Stimulated activated CD8-positive, alpha-beta memory T cell treated with anti-CD3 and anti-CD28 coated beads, Interleukin-2, amount 100 ng/mL, for 1 hour (primary cell): Measurements from ENCODE around the gene LZTR1.
"Not testable (repeated sequence)": the region's sequence is repeated elsewhere in the genome, so short reads cannot be mapped to it uniquely, and the experiment has no call there.

Experiments
- DNase-seq, 2 donors: peaks; one replicate each; pipeline ENCODE4 v3.0.0-alpha.2; 2020; ENCODE audit warnings: low read depth in 2 of 2

Gene LZTR1

DNA sequence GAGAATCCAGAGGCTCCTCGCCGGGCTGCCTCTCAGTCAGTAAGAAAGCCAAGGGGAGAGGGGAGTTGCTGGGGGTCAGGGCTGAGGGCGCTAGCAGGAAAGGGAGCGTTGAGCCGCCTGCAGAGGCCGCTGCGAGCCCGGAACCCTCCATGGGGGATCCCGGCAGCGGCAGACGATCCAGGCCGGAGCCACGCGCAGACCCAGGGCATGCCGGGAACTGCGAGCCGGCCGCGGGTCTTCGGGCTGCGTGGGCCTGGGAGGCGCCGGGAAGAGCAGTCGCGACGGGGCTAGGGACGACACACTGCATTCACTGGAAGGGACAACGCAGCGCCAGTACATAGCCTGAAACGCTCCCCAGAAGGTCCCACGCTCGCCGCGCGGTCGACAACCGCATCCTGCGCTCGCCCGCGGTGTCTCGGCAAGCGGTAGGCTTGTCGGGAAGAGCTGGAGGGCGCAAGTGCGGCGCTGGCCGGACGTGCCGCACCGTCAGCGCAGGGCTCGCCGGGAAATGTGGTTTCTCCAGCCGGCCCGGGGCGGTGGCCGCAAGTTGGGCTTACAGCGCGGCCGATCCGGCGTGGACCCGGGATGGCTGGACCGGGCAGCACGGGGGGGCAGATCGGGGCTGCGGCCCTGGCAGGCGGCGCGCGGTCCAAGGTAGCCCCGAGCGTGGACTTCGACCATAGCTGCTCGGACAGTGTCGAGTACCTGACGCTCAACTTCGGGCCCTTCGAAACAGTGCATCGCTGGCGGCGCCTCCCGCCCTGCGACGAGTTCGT lies at the start of gene LZTR1:
Gene LZTR1, plus strand, starts transcription at position 511 of the 776 bp plus-strand sequence. Its CDS starts 75 bp downstream, at position 586.
- DNase-seq, result peak; percentile 39 to 52

DNA sequence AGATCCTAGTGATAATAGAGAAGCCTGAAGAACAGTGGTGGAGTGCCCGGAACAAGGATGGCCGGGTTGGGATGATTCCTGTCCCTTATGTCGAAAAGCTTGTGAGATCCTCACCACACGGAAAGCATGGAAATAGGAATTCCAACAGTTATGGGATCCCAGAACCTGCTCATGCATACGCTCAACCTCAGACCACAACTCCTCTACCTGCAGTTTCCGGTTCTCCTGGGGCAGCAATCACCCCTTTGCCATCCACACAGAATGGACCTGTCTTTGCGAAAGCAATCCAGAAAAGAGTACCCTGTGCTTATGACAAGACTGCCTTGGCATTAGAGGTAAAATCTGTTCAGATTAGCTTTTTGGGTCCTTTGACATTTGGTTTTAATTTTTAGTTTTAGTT lies 48.2 kb upstream of the LZTR1 start:
- DNase-seq, result no peak

DNA sequence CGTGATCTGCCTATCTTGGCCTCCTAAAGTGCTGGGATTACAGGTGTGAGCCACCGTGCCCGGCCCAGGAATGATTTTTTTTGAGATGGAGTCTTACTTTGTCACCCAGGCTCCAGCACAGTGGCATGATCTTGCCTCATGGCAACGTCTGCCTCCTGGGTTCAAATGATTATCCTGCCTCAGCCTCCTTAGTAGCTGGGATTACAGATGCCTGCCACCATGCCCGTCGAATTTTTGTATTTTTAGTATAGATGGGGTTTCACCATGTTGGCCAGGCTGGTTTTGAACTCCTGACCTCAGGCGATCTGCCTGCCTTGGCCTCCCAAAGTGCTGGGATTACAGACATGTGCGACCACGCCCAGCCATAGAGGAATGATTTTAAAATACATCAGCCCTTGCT lies 47.0 kb upstream of the LZTR1 start:
- DNase-seq, result not testable (repeated sequence)

DNA sequence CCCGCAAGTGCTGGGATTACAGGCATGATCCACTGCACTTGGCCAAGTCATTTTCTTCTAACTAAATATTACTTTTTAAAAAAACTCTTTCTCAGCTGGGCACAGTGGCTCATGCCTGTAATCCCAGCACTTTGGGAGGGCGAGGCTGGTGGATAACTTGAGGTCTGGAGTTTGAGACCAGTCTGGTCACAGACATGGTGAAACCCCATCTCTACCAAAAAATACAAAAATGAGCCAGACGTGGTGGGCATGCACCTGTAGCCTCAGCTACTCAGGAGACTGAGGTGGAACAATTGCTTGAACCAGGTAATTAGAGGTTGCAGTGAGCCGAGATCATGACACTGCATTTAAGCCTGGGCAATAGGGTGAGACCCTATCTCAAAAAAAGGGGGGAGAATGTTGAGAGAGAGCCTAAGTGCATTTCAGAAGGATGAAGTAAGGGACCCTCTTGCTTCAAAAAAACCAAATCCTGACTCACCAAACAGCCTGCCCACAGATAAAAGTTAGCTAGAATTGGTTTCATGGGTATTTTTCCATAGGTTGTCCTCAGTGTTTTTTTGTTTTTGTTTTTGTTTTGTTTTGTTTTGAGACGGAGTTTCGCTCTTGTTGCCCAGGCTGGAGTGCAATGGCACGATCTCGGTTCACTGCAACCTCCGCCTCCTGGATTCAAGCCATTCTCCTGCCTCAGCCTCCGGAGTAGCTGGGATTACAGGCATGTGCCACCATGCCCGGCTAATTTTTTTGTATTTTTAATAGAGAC lies 46.1 kb upstream of the LZTR1 start:
- DNase-seq, result not testable (repeated sequence)

DNA sequence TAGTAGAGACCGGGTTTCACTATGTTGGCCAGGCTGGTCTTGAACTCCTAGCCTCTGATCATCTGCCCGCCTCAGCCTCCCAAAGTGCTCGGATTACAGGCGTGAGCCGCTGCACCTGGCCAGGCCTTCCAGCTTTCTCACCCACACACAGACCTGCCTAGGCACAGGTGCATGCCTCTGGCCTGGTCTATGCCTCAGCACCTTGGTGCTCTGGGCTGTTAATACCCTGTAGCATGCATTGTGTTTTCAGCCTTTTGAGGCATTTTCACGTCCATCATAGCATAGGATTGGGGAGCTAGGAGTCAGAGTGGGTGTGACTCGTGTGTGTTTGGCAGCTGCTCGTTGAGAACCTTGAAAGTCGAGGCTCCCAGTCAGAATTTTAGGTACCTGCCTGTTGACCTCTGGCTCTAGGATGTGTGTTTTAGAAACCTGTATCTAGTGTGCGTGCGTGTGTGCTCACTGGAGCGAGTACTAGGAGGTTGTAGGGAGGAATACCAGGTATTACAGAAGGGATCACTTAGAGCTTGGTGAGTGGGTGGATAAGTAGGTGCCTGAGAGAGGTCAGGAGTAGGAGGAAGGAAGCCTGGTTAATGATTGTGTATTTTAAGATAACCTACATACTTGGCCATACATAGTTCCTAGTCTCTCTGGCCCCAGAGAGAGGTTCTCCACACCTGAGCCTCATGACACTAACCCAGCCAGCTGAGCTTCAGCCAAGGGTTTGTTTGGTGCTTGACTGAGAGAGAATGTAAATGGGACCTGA lies 44.9 kb upstream of the LZTR1 start:
- DNase-seq, result no peak

DNA sequence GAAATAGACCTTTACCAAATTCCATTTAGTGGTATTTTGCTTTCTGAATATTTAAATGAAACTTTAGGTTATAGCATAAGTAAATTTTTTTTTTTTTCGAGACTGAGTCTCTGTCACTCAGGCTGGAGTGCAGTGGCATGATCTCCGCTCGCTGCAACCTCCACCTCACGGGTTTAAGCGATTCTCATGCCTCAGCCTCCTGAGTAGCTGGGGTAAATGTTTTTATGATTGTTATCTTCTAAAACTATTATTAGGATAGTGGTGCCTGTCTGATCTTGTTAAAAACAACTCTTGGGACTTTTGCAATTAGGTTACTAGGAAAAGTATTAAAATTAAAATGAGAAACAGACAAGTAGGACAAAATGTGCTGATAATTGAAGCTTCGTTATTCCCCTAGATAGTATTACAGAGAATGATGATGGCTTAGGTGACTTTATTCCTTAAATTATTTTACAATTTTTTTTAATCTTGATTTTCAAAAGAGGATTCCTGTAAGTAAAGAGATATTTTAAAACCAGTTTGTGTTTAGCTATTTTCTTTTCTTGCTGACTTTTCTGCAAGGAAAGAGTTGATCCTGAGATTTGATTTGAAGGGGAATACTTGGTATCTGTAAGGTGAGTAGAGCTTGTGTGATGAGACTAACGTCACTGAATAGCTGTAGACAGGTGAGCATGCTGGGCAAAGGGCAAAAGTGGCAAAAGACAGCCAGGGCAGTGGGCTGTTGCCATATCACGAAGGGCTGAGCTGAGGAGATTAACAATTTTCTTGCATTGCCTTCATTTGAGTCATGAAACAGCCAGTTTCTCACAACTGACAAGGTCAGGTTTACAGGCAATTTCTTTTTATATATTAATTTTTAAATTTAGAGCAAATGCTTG lies 44.1 kb upstream of the LZTR1 start:
- DNase-seq, result no peak

DNA sequence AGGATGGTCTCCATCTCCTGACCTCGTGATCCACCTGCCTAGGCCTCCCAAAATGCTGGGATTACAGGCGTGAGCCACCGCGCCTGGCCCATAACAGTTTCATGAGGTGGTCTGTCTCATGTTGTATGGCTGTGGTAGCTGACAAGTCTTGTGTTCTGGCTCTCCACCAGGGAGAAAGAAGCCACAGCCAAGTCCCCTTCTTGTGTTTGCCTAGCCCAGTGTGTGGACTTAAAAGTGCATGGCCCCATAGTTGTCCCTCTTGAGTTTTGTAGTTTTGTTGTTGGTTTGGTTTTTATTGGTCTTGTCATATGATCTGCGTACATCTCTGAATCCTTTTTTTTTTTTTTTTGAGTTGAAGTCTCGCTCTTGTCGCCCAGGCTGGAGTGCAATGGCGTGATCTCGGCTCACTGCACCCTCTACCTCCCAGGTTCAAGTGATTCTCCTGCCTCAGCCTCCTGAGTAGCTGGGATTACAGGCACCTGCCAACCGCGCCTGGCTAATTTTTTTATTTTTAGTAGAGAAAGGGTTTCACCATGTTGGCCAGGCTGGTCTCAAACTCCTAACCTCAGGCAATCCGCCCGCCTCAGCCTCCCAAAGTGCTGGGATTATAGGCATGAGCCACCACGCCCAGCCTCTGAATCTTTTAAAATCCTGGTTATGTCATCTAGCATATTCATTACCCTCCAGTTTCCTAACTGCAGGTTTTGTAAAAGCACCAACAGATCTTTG lies 42.5 kb upstream of the LZTR1 start:
- DNase-seq, result not testable (repeated sequence)

DNA sequence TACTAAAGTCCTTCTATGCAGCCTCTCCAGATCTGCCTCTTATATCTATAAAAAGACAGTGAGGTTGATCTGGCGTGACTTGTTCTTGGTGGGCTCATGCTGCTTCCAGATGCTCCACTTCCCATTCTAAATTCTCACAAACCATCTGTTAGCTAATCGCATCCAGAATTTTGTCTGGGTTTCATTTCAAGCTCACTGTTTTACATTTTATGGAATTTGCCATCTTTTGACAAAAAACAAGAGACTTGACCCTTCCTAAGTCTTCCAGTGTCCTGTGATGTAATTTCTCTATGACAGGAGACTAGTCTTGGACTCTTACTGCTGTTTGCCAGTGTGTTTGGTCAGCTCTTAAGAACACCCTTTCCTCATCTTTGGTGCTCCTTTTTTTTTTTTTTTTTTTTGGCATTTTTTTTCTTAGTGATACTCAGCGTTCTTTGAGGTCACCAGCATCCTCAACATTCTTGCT lies 41.9 kb upstream of the LZTR1 start:
- DNase-seq, result no peak

DNA sequence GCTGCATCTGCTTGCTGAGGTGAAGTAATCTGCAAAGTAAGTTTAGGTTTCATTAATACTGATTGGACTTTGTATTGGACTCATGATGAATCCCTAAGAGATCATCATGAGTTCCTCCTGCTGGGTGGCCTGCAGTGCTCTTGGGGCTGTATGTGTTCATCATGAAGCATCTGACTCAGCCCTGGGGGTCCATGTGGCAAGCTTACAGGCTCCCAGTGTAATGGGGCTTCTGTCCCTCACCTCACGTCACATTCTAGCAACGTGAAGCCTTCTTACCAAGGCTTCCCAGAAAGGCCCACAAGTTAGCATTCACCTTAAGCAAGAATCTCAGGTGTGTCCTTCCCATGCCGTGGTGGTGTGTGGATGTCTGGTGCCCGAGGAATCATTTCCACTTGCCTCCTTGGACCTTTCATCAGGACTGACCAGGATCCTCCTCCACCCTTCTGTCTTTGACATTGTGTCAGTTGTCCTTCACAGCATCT lies 41.2 kb upstream of the LZTR1 start:
- DNase-seq, result no peak

DNA sequence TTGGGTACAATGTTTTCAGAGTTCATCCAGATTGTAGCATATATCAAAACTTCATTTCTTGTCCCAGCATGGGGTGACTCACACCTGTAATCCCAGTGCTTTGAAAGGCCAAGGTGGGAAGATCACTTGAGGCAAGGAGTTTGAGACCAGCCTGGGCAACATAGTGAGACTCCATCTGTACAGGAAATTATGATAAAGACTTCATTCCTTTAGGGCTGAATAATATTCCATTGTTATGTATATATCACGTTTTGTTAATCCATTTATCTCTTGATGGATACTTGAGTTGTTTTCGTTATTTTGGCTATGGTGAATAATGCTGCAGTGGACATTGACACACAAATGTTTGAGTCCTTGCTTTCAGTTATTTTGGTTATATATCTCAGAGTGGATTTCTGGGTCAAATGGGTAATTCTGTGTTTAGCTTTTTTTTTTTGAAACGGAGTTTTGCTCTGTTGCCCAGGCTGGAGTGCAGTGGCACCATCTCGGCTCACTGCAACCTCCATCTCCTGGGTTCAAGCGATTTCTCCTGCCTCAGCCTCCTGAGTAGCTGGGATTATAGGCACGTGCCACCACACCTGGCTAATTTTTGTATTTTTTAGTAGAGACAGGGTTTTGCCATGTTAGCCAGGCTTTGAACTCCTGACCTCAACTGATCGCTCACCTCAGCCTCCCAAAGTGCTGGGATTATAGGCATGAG lies 39.7 kb upstream of the LZTR1 start:
- not testable (repeated sequence) for DNase-seq

DNA sequence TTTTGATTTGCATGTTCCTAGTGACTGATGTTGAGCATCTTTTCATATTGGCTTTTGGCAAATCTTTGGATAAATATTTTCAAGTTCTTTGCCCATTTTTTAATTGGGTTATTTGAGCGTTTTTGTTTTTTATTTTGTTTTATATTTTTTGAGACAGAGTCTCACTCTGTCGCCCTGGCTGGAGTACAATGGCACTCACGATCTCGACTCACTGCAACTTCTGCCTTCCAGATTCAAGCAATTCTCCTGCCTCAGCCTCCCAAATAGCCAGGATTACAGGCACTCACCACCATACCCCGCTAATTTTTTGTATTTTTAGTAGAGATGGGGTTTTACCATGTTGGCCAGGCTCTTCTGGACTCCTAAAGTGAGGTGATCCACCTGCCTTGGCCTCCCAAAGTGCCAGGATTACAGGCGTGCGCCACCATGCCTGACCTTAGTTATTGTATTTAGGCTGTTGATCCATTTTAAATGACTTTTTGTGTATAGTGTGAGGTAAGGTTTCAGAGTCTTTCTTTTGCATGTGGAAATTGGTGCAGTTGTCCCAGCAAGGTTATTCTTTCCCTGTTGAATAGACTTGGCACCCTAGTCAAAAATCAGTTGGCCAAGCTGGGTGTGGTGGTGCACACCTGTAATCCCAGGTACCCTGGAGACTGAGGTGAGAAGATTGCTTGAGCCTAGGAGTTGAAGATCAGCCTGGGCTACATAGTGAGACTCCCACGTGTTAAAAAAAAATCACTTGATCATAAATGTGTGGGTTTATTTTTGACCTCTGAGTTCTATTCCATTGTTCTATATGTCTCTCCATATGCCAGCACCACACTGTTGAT lies 38.8 kb upstream of the LZTR1 start:
- DNase-seq, result no peak

DNA sequence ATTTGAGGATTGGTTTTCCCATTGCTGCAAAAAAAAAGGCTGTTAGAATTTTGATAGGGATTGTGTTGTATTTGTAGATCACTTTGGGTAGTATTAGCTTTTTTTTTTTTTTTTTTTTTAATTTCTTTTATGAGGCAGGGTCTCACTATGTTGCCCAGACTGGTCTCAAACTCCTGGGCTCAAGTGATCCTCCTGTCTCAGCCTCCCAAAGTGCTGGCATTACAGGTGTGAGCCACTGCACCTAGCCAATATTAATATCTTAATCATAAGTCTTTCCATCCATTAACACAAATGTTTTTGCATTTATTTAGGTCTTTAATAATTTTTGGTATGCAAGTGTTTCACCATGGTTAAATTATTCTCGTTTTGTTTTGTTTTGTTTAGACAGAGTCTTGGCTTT lies 38.1 kb upstream of the LZTR1 start:
- no peak for DNase-seq

DNA sequence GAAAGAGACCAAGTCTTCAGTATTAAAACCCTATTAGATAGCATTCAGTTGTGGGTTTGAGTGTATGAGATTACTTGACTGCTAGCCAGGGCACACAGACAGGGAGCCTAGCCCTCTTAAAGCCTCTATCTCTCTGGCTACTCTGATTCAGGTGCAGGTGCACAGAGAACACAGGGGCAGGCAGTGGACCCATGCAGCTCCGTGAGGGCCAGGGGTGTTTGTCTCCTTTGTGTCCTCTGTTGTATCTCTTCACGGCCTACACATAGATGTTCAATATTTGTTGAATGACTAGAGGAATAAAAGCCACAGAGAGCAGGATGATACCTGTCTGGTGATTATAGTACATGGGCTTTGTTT lies 36.5 kb upstream of the LZTR1 start:
- no peak for DNase-seq

DNA sequence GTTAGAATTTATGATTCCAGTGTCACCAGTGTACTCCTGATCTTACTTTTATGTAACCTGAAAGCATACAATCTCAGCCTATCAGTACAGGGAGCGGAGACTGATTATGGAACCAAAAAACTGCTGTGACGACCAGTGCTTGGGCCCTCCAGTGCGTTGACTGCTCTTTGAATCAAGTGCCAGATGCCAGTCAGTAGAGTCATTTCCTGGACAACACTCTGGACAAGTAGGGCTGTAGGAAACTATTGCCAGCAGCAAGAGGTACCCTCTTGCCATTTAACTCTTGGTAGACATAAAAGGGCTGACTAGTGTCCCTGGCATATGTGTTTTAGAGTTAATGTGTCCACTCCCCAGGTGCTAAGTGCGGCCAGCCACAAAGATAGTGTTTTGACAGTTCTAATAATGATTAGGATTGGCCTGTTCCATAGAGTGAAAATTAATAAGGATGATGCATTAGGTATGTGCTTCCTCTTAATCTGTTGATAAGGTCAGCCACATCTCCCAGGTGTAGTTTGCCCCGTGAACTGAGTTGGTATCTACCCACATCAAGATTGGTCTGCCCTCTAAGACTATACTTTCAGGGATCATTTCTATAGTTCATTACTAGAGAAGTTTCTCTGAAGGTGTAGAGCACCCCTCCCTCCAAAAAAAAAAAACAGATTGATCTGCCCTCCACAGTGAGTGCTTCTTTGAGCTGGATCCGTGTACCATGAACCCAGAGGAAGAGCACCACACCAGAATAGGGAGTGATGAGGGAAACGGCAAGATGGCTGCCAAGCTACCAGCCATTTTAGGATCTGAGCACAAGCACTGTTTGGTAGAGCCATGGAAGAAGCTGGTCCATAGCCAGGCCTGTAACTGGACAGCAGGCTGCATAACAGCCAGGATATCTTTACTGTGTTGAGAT lies 35.8 kb upstream of the LZTR1 start:
- DNase-seq, result no peak

DNA sequence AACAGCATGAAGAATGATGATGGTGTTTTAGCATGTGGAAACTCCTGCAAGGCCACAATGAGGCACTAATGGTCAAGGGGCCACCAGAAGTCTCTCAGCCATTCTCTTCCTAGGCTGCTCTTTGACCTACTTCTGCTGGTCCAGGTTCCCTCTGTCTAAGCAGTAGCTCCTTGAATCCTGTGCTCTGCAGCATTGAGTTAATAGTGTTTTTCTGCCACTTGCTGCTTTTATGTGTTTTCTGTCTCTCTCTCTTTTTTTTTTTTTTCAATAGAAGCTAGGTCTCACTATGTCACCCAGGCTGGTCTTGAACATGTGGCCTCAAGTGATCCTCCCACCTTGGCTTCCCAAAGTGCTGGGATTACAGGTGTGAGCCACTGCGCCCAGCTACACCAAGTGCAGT lies 35.1 kb upstream of the LZTR1 start:
- no peak for DNase-seq

DNA sequence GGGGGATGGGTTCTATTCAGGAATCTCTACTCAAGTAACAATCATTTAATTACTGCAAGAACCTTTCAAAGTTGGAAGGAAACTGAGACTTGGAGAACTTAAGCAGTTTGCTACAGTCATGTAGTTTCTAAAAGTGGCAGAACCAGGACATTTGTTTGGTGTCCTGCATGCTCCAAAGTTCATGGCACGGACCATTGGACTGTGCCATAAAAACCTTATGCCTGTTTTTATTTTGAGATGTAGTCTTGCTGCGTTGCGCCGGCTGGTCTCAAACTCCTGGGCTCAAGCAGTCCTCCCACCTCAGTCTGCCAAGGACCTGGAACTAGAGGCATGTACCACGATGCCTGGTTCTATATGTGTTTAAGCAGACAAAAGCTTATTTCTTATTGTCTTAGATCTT lies 33.6 kb upstream of the LZTR1 start:
- no peak for DNase-seq

DNA sequence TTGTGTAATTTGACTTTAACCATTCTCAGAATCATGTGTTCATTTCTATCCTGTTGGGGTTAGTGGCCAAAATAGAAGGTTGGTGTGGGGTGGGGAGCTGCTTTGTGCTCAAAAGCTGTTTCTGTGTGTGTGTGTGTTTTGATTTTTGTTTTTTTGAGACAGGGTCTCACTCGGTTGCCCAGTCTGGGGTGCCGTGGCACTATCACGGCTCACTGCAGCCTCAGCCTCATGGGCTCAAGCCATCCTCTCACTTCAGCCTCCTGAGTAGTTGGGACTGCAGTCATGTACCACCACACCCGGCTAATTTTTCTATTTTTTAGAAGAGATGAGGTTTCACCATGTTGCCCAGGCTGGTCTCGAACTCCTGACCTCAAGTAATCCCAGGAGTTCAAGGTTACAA lies 33.1 kb upstream of the LZTR1 start:
- DNase-seq, result no peak

DNA sequence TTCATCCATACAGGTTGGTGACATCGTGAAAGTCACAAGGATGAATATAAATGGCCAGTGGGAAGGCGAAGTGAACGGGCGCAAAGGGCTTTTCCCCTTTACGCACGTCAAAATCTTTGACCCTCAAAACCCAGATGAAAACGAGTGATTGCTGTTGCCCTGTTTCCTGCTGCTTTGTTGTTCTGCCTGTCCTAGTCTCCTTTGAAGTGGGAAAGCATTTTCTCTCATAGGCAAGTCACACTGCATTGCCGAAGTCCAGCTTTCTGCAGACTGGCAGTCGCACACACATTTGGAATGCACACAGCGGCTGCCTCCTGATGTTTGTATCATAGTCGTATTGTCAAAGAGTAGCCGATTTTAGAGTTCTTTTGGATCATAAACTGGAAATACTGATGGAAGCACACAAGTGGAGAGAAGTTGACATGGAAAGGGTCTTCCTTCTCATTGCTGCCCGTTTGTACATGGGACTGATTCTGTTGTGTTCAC lies 32.4 kb upstream of the LZTR1 start:
- DNase-seq, result no peak
